ENCODE measurements around the gene EYA2. TPM values are rescaled to one million over a fixed set of nuclear protein-coding genes. Genes with fewer than 3 reads are reported as not detected.
A peak's percentile ranks its signal among the peaks of the same experiment; 100 is the strongest.

The EYA2 gene
- total and polyA plus RNA-seq, 8 donors = 0.51 to 3.2 (median 1.4) TPM

GRCh38 chr20:47030271-47030810 is 135.7 kb downstream of the EYA2 start:
- intact Hi-C loops (cut with DNase I) = no loop called here
- ATAC-seq (no peak), FAIRE-seq (no peak), DNase-seq (no peak)
- H3K9me3 ChIP-seq = no peaks in the 10 kb centered on the region
- no peak overlapping the region for H3K27ac ChIP-seq
- H3K4me1 ChIP-seq = no peaks in the 10 kb centered on the region
- WGBS, 2 donors = 87 to 88% methylated on average over 4 of the region's 4 CpGs
- no peak overlapping the region for H3K4me3 ChIP-seq
- H3K27me3 ChIP-seq = no peaks in the 10 kb centered on the region
- no peaks in the 10 kb centered on the region for H3K36me3 ChIP-seq
- TF ChIP-seq CTCF (IDR thresholded peaks at IDR 0.05) = no peak

DNA sequence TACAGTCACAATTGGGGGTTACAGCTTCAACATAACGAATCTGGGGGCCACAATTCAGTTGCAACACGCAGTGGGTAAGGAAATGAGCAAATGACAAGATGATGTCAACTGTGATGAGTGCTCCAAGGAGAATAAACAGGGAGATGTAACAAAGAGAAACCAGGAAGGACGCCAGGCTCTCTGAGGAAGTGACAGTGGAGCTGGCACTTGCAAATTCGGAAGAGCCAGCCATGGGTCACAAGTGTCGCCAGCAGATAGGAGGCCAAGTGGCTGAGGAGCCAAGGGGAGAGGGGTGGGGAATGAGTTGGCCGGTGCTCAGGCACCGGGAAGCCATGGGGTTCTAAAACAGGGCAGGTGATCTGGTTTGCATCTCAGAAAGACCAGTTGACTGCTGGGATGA is 136.4 kb downstream of the EYA2 start:
- intact Hi-C loops (cut with DNase I) = no loop called here
- no peaks in the 10 kb centered on the region for H3K36me3 ChIP-seq
- no peak for TF ChIP-seq CTCF (IDR thresholded peaks at IDR 0.05)

GRCh38 chr20:47031821-47032220 is 137.2 kb downstream of the EYA2 start:
- no peak overlapping the region for H3K27ac ChIP-seq
- H3K4me3 ChIP-seq = no peak overlapping the region
- no peaks in the 10 kb centered on the region for H3K36me3 ChIP-seq
- FAIRE-seq (no peak), ATAC-seq (no peak), DNase-seq (no peak)
- no peaks in the 10 kb centered on the region for H3K4me1 ChIP-seq
- no peaks in the 10 kb centered on the region for H3K27me3 ChIP-seq
- no peaks in the 10 kb centered on the region for H3K9me3 ChIP-seq
- intact Hi-C loops (cut with DNase I) = no loop called here
- 84 to 91% methylated on average over 1 of the region's 1 CpG for WGBS, 2 donors
- no peak for TF ChIP-seq CTCF (IDR thresholded peaks at IDR 0.05)

More for the DNA sequence above, 136.4 kb downstream of the EYA2 start:
- DNase-seq = no peak
- H3K27ac ChIP-seq = no peak overlapping the region
- H3K9me3 ChIP-seq = no peaks in the 10 kb centered on the region
- H3K4me3 ChIP-seq = no peak overlapping the region
- peak in 1 of 4 donors; percentile 34 for ATAC-seq
- H3K4me1 ChIP-seq = no peaks in the 10 kb centered on the region
- no peaks in the 10 kb centered on the region for H3K27me3 ChIP-seq
- FAIRE-seq = no peak
- WGBS, 2 donors = 60 to 67% methylated on average over 7 of the region's 7 CpGs

DNA sequence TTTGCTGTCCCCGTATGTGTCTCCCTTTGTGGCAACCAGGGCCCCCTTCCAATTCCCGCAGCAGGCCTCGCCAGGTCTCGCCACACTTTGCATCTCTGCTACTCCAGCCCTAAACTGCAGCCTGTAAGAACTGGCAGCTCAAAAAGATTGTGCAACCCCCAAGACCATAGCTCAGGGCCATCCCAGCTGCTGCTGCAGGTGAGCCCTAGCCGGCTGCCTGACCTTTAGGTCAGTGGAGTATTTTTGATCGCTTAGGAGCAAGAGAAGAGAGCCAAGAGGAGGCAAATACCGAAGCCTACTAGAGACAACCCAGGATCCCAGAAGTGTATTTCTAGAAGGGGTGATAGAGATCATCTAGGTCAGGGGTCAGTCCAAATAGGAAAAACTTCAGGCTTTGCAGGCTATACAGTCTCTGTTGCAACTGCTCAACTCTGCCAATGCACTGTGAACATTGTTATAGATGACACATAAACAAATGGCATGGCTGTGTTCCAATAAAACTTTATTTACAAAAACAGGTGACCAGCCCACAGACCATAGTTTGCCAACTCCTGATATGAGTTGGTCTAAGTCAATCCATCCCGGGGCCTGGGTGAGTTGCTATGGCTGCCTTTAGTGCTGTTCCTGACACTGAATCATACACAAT is 138.4 kb downstream of the EYA2 start:
- no peak for TF ChIP-seq CTCF (IDR thresholded peaks at IDR 0.05)
- intact Hi-C loops (cut with DNase I) = no loop called here
- FAIRE-seq (no peak), ATAC-seq (no peak), DNase-seq (no peak)
- H3K27me3 ChIP-seq = no peaks in the 10 kb centered on the region
- H3K9me3 ChIP-seq = no peaks in the 10 kb centered on the region
- no peaks in the 10 kb centered on the region for H3K4me1 ChIP-seq
- H3K27ac ChIP-seq = no peak overlapping the region
- H3K4me3 ChIP-seq = no peak overlapping the region
- WGBS, 2 donors = 73 to 78% methylated on average over 8 of the region's 8 CpGs
- no peaks in the 10 kb centered on the region for H3K36me3 ChIP-seq

DNA sequence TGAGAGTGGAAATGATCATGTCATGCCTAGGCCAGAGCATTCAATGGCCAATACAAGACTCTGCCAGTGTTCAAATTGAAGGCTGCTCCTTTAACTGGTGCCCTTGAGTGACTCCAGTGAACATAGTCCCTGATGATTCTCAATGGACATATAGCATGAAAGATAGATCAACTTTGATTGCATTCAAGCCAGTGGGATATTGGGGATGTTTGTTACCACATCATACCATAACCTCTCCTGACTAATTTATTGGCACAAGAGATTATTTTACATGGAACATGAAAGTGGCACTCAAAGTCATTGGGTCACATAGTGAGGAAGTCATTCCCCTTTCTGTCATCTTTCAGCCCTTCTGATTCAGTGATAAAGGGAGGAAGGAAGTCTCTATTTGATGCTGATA is 139.0 kb downstream of the EYA2 start:
- ATAC-seq = no peak
- DNase-seq = no peak
- H3K36me3 ChIP-seq = no peaks in the 10 kb centered on the region
- intact Hi-C loops (cut with DNase I) = no loop called here
- H3K9me3 ChIP-seq = no peaks in the 10 kb centered on the region
- no peaks in the 10 kb centered on the region for H3K27me3 ChIP-seq
- H3K4me1 ChIP-seq = no peaks in the 10 kb centered on the region
- no peak overlapping the region for H3K27ac ChIP-seq
- no peak for FAIRE-seq
- no peak for TF ChIP-seq CTCF (IDR thresholded peaks at IDR 0.05)
- H3K4me3 ChIP-seq = no peak overlapping the region

All from pancreas (tissue), 10 donors.